Stomach (tissue), 4 donors: ENCODE results near the gene KRT80.

Experiments used
- CTCF ChIP-seq, 7 experiments: fragments of 450-650 bp in 4 of 7; fragments of 200-600 bp in 3 of 7; sonication (generic) in 3 of 7; IDR thresholded peaks; one replicate each; pipeline ENCODE4 v1.5.1; 2016 to 2019; ENCODE audit warnings: antibody characterized with exemption in 7 of 7, control low read depth in 2 of 7, mild to moderate bottlenecking in 1 of 7
- POLR2A ChIP-seq, 4 donors: fragments of 450-650 bp; IDR thresholded peaks; one replicate each; pipeline ENCODE4 v1.6.1; 2016; ENCODE audit warnings: antibody characterized with exemption in 4 of 4, control low read depth in 2 of 4, mild to moderate bottlenecking in 1 of 4, moderate library complexity in 1 of 4

- TF ChIP-seq POLR2A (IDR thresholded peaks at IDR 0.05) (no peak), CTCF (IDR thresholded peaks at IDR 0.05) (no peak)
These were observed 18.3 kb downstream of the KRT80 start for GRCh38 chr12:52173526-52173925.
